ENCODE data around the gene RAB30.

Gene RAB30

DNA sequence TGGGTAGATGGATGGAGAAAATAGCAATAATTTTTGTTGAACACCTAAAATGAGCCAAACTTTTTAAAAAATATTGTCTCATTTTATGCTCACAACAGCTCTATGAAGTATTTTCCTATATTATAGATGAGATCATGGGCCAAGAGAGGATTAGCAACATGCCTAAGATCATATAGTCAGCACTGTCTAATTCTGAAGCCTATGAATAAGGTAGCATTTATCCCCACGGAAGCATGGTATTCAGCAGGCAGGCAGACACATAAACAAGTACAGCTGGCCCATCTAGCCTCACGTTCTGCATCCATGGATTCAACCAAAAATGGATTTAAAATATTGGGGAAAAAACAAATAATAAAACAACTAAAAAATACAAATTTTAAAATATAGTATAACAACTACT, 21.9 kb upstream of the RAB30 start:
- Histone ChIP-seq H3K36me3 (ENCODE audit: insufficient read depth, low read length) (no peaks in the 10 kb centered on the region), H3K4me3 (ENCODE audit: low read depth in 1 of 2, low read length in 2 of 2) (no peak overlapping the region), H3K27me3 (ENCODE audit: control insufficient read depth in 1 of 2, insufficient read depth in 2 of 2, low read length in 2 of 2) (no peaks in the 10 kb centered on the region), H3K9ac (ENCODE audit: low read length) (no peak overlapping the region), H3K9me3 (ENCODE audit: low read length) (no peaks in the 10 kb centered on the region), H3K4me1 (ENCODE audit: insufficient read depth, low read length) (peaks cover 15% of the 10 kb centered on the region), H3K27ac (ENCODE audit: low read depth, low read length) (no peak overlapping the region)

DNA sequence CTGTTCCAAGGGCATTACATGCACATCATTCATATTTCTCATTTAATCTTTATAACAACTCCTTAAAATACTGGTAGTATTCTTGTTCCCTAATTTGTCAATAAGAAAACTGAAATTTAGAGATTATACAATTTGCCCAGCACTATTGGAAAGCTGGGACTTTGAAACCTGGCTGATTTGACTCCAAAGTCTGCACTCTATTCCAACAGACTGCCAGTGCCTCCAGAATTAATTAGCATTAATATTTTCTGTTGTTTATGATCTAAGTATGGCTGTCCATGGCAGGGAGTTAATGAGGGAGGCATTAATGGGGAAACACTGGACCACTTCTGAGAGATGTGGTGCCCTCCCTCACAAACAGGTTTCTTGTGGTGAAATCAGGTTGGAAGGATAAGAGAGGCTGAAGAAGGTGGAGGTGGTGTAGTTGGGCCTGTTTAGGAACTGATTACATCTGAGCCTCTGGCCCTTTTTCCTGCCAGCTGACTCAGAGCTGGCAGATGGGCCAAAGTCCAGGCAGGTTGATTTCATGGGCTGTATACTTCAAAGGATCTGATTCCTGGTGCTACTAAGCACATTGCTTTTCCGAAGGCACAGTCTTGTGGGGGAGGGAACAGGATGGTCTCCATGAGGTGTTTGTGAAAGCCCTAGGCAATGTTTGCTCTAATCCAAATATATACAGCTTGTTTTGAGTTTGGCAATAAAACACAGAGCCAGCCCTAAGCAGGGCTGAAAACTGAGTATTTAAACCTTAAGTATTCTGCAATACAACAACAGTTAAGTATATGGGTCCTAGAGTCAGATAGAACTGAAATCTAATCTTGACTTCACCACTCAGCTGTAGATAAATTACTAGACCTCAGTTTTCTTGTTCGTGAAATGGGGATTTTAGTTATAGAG, 21.0 kb upstream of the RAB30 start:
- Histone ChIP-seq H3K4me1 (ENCODE audit: insufficient read depth, low read length) (peaks cover 15% of the 10 kb centered on the region), H3K4me3 (ENCODE audit: low read depth in 1 of 2, low read length in 2 of 2) (no peak overlapping the region), H3K9me3 (ENCODE audit: low read length) (no peaks in the 10 kb centered on the region), H3K27me3 (ENCODE audit: control insufficient read depth in 1 of 2, insufficient read depth in 2 of 2, low read length in 2 of 2) (no peaks in the 10 kb centered on the region), H3K9ac (ENCODE audit: low read length) (no peak overlapping the region), H3K27ac (ENCODE audit: low read depth, low read length) (no peak overlapping the region), H3K36me3 (ENCODE audit: insufficient read depth, low read length) (no peaks in the 10 kb centered on the region)

DNA sequence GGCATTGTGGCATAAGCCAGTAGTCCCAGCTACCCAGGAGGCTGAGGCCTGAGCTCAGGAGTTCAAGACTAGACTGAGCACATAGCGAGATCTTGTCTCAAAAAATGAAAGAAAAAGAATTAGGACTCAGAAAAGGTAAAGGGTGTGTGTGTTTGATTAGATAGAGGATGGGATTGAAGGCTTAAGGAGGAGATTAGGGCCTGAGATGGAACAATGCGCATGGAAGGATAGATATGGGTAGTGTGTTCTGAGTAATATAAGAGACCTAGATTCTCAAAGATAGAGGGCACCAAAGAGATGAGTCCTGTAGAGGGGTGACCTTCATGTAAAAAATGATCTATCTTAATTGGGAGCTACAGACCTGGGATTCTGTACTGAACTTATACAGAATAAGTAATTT, 17.3 kb upstream of the RAB30 start:
- Histone ChIP-seq H3K9ac (ENCODE audit: low read length) (no peak overlapping the region), H3K4me3 (ENCODE audit: low read depth in 1 of 2, low read length in 2 of 2) (no peak overlapping the region), H3K9me3 (ENCODE audit: low read length) (no peaks in the 10 kb centered on the region), H3K36me3 (ENCODE audit: insufficient read depth, low read length) (no peaks in the 10 kb centered on the region), H3K4me1 (ENCODE audit: insufficient read depth, low read length) (peaks cover 7% of the 10 kb centered on the region), H3K27me3 (ENCODE audit: control insufficient read depth in 1 of 2, insufficient read depth in 2 of 2, low read length in 2 of 2) (no peaks in the 10 kb centered on the region), H3K27ac (ENCODE audit: low read depth, low read length) (no peak overlapping the region)

GRCh38 chr11:83087035-83087434, 15.3 kb upstream of the RAB30 start:
- no peaks in the 10 kb centered on the region for H3K4me1 ChIP-seq (ENCODE audit: insufficient read depth, low read length)
- no peaks in the 10 kb centered on the region for H3K27me3 ChIP-seq (ENCODE audit: control insufficient read depth in 1 of 2, insufficient read depth in 2 of 2, low read length in 2 of 2)
- H3K9me3 ChIP-seq (ENCODE audit: low read length): no peaks in the 10 kb centered on the region
- no peak overlapping the region for H3K9ac ChIP-seq (ENCODE audit: low read length)
- no peaks in the 10 kb centered on the region for H3K36me3 ChIP-seq (ENCODE audit: insufficient read depth, low read length)
- no peak overlapping the region for H3K4me3 ChIP-seq (ENCODE audit: low read depth in 1 of 2, low read length in 2 of 2)
- H3K27ac ChIP-seq (ENCODE audit: low read depth, low read length): no peak overlapping the region

GRCh38 chr11:83079820-83080219, 8.1 kb upstream of the RAB30 start:
- Histone ChIP-seq H3K36me3 (ENCODE audit: insufficient read depth, low read length) (no peaks in the 10 kb centered on the region), H3K27me3 (ENCODE audit: control insufficient read depth in 1 of 2, insufficient read depth in 2 of 2, low read length in 2 of 2) (no peaks in the 10 kb centered on the region), H3K4me1 (ENCODE audit: insufficient read depth, low read length) (peaks cover 10% of the 10 kb centered on the region), H3K4me3 (ENCODE audit: low read depth in 1 of 2, low read length in 2 of 2) (no peak overlapping the region), H3K27ac (ENCODE audit: low read depth, low read length) (no peak overlapping the region), H3K9ac (ENCODE audit: low read length) (no peak overlapping the region), H3K9me3 (ENCODE audit: low read length) (no peaks in the 10 kb centered on the region)

- H3K9ac ChIP-seq (ENCODE audit: low read length): no peak overlapping the region
- H3K4me3 ChIP-seq (ENCODE audit: low read depth in 1 of 2, low read length in 2 of 2): no peak overlapping the region
- H3K27ac ChIP-seq (ENCODE audit: low read depth, low read length): no peak overlapping the region
- H3K27me3 ChIP-seq (ENCODE audit: control insufficient read depth in 1 of 2, insufficient read depth in 2 of 2, low read length in 2 of 2): no peaks in the 10 kb centered on the region
- peaks cover 17% of the 10 kb centered on the region for H3K4me1 ChIP-seq (ENCODE audit: insufficient read depth, low read length)
- no peaks in the 10 kb centered on the region for H3K9me3 ChIP-seq (ENCODE audit: low read length)
- H3K36me3 ChIP-seq (ENCODE audit: insufficient read depth, low read length): peaks cover 6% of the 10 kb centered on the region
These were observed 6.6 kb upstream of the RAB30 start for GRCh38 chr11:83078269-83078668.

- H3K4me1 ChIP-seq (ENCODE audit: insufficient read depth, low read length): peaks cover 27% of the 10 kb centered on the region
- no peak overlapping the region for H3K27ac ChIP-seq (ENCODE audit: low read depth, low read length)
- no peaks in the 10 kb centered on the region for H3K27me3 ChIP-seq (ENCODE audit: control insufficient read depth in 1 of 2, insufficient read depth in 2 of 2, low read length in 2 of 2)
- peaks cover 6% of the 10 kb centered on the region for H3K36me3 ChIP-seq (ENCODE audit: insufficient read depth, low read length)
- H3K4me3 ChIP-seq (ENCODE audit: low read depth in 1 of 2, low read length in 2 of 2): no peak overlapping the region
- H3K9me3 ChIP-seq (ENCODE audit: low read length): no peaks in the 10 kb centered on the region
- no peak overlapping the region for H3K9ac ChIP-seq (ENCODE audit: low read length)
These were observed 2.2 kb upstream of the RAB30 start for GRCh38 chr11:83073884-83074283.

- peak overlapping the region in 1 of 2 donors; percentile 97 for H3K4me3 ChIP-seq (ENCODE audit: low read depth in 1 of 2, low read length in 2 of 2)
- no peaks in the 10 kb centered on the region for H3K27me3 ChIP-seq (ENCODE audit: control insufficient read depth in 1 of 2, insufficient read depth in 2 of 2, low read length in 2 of 2)
- H3K9me3 ChIP-seq (ENCODE audit: low read length): no peaks in the 10 kb centered on the region
- H3K9ac ChIP-seq (ENCODE audit: low read length): no peak overlapping the region
- peaks cover 32% of the 10 kb centered on the region for H3K4me1 ChIP-seq (ENCODE audit: insufficient read depth, low read length)
- H3K27ac ChIP-seq (ENCODE audit: low read depth, low read length): no peak overlapping the region
- H3K36me3 ChIP-seq (ENCODE audit: insufficient read depth, low read length): peaks cover 6% of the 10 kb centered on the region
These were observed 1.6 kb upstream of the RAB30 start for GRCh38 chr11:83073258-83073657.

DNA sequence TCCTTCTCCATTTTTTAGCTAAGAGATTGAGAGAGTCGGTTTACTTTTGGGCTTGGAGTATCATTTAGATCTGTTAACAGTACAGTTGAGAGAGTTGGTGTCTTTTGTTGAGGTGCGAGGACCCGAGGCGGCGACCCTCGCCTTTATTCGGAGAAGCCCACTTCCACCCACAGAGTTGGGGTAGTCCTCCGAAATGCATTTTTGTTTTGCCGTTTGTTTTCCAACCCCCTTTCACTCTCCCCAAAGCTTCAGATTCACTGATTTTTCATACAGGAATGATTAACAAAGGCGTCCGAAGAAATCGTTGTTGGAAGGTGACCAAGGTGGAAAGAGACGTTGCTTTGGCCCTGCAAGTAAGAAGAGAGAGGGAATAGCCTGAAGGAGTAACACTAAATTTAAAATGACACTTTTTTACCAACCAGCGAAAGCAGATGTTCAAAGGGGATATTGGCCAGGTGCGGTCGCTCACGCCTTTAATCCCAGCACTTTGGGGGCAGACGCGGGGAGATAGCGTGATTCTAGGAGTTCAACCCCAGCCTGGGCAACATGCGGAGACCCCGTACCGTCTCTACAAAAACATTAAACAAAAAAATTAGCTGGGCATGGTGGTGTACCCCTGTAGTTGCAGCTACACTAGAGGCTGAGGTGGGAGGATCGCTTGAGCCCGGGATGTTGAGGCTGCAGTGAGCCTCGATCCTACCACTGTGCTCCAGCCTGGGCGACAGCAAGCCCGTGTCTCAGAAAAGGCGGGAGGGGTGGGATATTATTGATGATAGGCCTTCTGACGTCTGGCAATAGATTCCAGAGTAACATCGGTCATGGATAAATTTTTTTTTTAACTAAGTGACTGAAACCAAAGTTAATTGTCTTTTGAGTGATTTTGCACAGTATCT, 899 bp upstream of the RAB30 start:
- Histone ChIP-seq H3K36me3 (ENCODE audit: insufficient read depth, low read length) (peaks cover 6% of the 10 kb centered on the region), H3K4me1 (ENCODE audit: insufficient read depth, low read length) (peaks cover 32% of the 10 kb centered on the region), H3K9me3 (ENCODE audit: low read length) (no peaks in the 10 kb centered on the region), H3K9ac (ENCODE audit: low read length) (peak overlapping the region; percentile 99), H3K27ac (ENCODE audit: low read depth, low read length) (peak overlapping the region; percentile 90), H3K4me3 (ENCODE audit: low read depth in 1 of 2, low read length in 2 of 2) (peak overlapping the region; percentile 86 to 97), H3K27me3 (ENCODE audit: control insufficient read depth in 1 of 2, insufficient read depth in 2 of 2, low read length in 2 of 2) (no peaks in the 10 kb centered on the region)

DNA sequence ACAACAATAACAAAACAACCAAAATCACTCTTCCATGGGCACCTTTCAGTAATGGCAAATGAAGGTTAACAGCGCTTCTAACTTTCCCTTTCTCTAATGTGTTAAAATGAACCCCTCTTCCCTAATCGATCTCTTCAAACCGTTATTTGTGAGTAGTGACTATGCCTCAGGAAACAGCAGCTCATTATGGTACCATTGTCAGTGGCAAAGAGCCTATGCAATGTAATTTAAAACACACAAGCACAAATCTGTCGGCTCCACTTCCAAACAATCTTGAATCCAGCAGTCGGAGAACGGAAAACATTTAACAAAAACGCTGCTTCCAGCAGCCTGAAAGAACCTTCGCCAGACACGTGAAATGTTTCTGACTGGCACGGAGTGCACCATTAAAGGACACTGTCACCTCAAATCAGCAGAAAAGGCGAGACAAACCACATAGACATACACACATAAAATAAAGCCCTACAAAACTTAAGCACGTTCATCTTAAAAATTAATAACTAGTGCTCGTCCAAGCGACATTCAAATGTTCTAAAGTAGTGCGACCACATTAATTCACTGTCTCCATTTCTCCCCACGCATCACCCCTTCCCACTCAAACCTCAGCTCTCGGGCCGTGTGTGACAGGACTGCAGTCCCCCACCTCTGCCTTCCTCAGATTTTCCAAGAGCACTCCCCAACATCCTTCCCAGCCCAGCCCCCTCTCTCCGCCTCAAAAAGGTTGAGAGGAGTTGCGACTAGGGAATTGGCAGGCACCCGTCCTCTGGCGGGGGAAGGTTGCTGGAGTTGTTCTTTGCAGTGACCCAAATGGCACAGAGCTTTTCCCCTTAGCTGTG, 748 bp downstream of the RAB30 start:
- Histone ChIP-seq H3K27me3 (ENCODE audit: control insufficient read depth in 1 of 2, insufficient read depth in 2 of 2, low read length in 2 of 2) (no peaks in the 10 kb centered on the region), H3K4me3 (ENCODE audit: low read depth in 1 of 2, low read length in 2 of 2) (peak overlapping the region; percentile 86 to 97), H3K27ac (ENCODE audit: low read depth, low read length) (peak overlapping the region; percentile 96), H3K9me3 (ENCODE audit: low read length) (no peaks in the 10 kb centered on the region), H3K36me3 (ENCODE audit: insufficient read depth, low read length) (peaks cover 6% of the 10 kb centered on the region), H3K4me1 (ENCODE audit: insufficient read depth, low read length) (peaks cover 32% of the 10 kb centered on the region), H3K9ac (ENCODE audit: low read length) (peak overlapping the region; percentile 99)
